MCF 10A (cell line): ENCODE results near the gene NFILZ. TPM values are rescaled to one million over a fixed set of nuclear protein-coding genes. Genes with fewer than 3 reads are reported as not detected.
"Not testable (repeated sequence)": the region's sequence is repeated elsewhere in the genome, so short reads cannot be mapped to it uniquely, and the experiment has no call there.

Source experiments
- BruUV-seq: library from RNA; stranded (reverse); fragments of 400-500 nt; replicated peaks from 2 replicates; lab custom pipeline; 2021; lab: Mats Ljungman, UMichigan
- CTCF ChIA-PET: fragments of 300-600 bp; sonication (Branson Sonifier 250); formaldehyde crosslinking; extraction: SDS; loops from one replicate; lab custom pipeline; 2021; ENCODE audit warnings: antibody characterized with exemption, inconsistent platforms; lab: Yijun Ruan, JAX
- POLR2A ChIA-PET: fragments of 300-600, 350-650 bp; sonication (Branson Sonifier 250); formaldehyde crosslinking; extraction: SDS; loops from one replicate; lab custom pipeline; 2020; ENCODE audit warnings: antibody characterized with exemption, inconsistent platforms; lab: Yijun Ruan, JAX
- DNase-seq: peaks from one replicate; pipeline ENCODE4 v3.0.0-alpha.2; 2018; ENCODE audit not compliant: unreplicated experiment
- H3K27ac Mint-ChIP-seq: one replicate; pipeline ENCODE4 v1.8.0; 2022; ENCODE audit warnings: mild to moderate bottlenecking, low read depth, mixed read lengths; ENCODE audit not compliant: unreplicated experiment
- H3K27me3 Mint-ChIP-seq: one replicate; pipeline ENCODE4 v1.8.0; 2022; ENCODE audit warnings: mixed read lengths; ENCODE audit not compliant: insufficient read depth, unreplicated experiment
- H3K36me3 Mint-ChIP-seq: one replicate; pipeline ENCODE4 v1.8.0; 2022; ENCODE audit warnings: mild to moderate bottlenecking, moderate library complexity, mixed read lengths; ENCODE audit not compliant: insufficient read depth, unreplicated experiment
- H3K4me1 Mint-ChIP-seq: one replicate; pipeline ENCODE4 v1.8.0; 2022; ENCODE audit warnings: mixed read lengths; ENCODE audit not compliant: insufficient read depth, unreplicated experiment
- H3K4me3 Mint-ChIP-seq: one replicate; pipeline ENCODE4 v1.8.0; 2022; ENCODE audit warnings: mild to moderate bottlenecking, moderate library complexity, mixed read lengths; ENCODE audit not compliant: unreplicated experiment
- H3K9me3 Mint-ChIP-seq: one replicate; pipeline ENCODE4 v1.8.0; 2022; ENCODE audit warnings: mixed read lengths; ENCODE audit not compliant: unreplicated experiment
- CTCF ChIP-seq: fragments of 200-600 bp; IDR thresholded peaks from one replicate; pipeline ENCODE4 v1.8.0; 2022; ENCODE audit warnings: antibody characterized with exemption, mild to moderate bottlenecking; ENCODE audit not compliant: unreplicated experiment
- intact Hi-C: fragments of 100-400 bp; cut with micrococcal nuclease; formaldehyde crosslinking; loops from 2 replicates; pipeline ENCODE4 v1.14.1; 2022
- total RNA-seq: library from RNA; stranded (reverse); gene quantifications from 2 replicates; pipeline ENCODE4 v1.2.3, GENCODE V29; 2022

Gene NFILZ
- total RNA-seq, 1 experiment from 2014 or later, result not detected

DNA sequence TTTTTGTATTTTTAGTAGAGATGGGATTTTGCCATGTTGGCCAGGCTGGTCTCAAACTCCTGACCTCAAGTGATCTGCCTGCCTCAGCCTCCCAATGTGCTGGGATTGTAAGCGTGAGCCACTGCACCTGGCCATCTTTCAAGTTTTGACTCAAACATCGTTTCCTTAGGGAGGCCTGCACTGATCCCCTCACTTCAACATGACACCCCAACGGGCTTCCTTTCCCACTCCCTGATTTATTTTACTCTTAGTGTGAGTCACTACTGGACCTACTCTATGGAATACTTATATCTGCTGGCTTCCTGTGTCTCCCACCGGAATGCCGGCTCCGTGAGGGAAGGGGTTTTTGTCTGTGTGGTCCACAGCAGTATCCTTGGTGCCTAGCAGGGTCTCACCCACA is 15.4 kb upstream of the NFILZ start:
- Mint-ChIP-seq H3K27ac (no peak overlapping the region), H3K27me3 (peaks cover 19% of the 10 kb centered on the region), H3K36me3 (peaks cover 4% of the 10 kb centered on the region), H3K9me3 (no peaks in the 10 kb centered on the region), H3K4me1 (peaks cover 4% of the 10 kb centered on the region), H3K4me3 (no peak overlapping the region)
- POLR2A ChIA-PET, result no interaction called here
- CTCF ChIA-PET, result interaction anchor here (0.6 to 1.4 kb wide), 5 partner anchors 10 to 159 kb away, joined by 3 to 4 read pairs (median 3); no protein-coding TSS in a partner anchor
- intact Hi-C loops, result loop anchor here (1.0 kb wide), 1 partner anchor 464 kb away; no protein-coding TSS in a partner anchor
- TF ChIP-seq CTCF, result no peak
- no TSS peak for BruUV-seq
- no peak for DNase-seq

- H3K27ac Mint-ChIP-seq, result no peak overlapping the region
- ChIA-PET CTCF (interaction anchor here (0.6 to 1.9 kb wide), 7 partner anchors 11 to 239 kb away, joined by 3 to 6 read pairs (median 3); no protein-coding TSS in a partner anchor), POLR2A (no interaction called here)
- H3K4me3 Mint-ChIP-seq, result no peak overlapping the region
- no peaks in the 10 kb centered on the region for H3K4me1 Mint-ChIP-seq
- intact Hi-C loops, result loop anchor here (1.0 kb wide), 1 partner anchor 463 kb away; no protein-coding TSS in a partner anchor
- BruUV-seq, result no TSS peak
- peak; percentile 60 for DNase-seq
- peak; percentile 87 for TF ChIP-seq CTCF
- H3K27me3 Mint-ChIP-seq, result peaks cover 29% of the 10 kb centered on the region
- no peaks in the 10 kb centered on the region for H3K9me3 Mint-ChIP-seq
- H3K36me3 Mint-ChIP-seq, result no peaks in the 10 kb centered on the region
Measured at GRCh38 chr19:8615813-8616596, 14.4 kb upstream of the NFILZ start.

GRCh38 chr19:8616861-8617260 is 13.6 kb upstream of the NFILZ start:
- H3K36me3 Mint-ChIP-seq, result no peaks in the 10 kb centered on the region

GRCh38 chr19:8617325-8617724 is 13.1 kb upstream of the NFILZ start:
- H3K27ac Mint-ChIP-seq, BruUV-seq, H3K9me3 Mint-ChIP-seq, H3K36me3 Mint-ChIP-seq, intact Hi-C loops, H3K4me1 Mint-ChIP-seq, DNase-seq, H3K4me3 Mint-ChIP-seq: not testable (repeated sequence)
- CTCF ChIA-PET, result interaction anchor here (0.6 to 1.9 kb wide), 6 partner anchors 19 to 1169 kb away, joined by 3 to 6 read pairs (median 4); no protein-coding TSS in a partner anchor
- H3K27me3 Mint-ChIP-seq, result peaks cover 29% of the 10 kb centered on the region
- POLR2A ChIA-PET, result interaction anchor here (0.6 kb wide), 1 partner anchor 173 kb away, joined by 3 read pairs; no protein-coding TSS in a partner anchor

More at GRCh38 chr19:8616861-8617260, 13.6 kb upstream of the NFILZ start:
- DNase-seq, result no peak
- H3K9me3 Mint-ChIP-seq, result no peaks in the 10 kb centered on the region
- H3K27me3 Mint-ChIP-seq, result peaks cover 29% of the 10 kb centered on the region
- ChIA-PET POLR2A (interaction anchor here (0.6 kb wide), 1 partner anchor 173 kb away, joined by 3 read pairs; no protein-coding TSS in a partner anchor), CTCF (interaction anchor here (0.6 to 1.9 kb wide), 4 partner anchors 23 to 38 kb away, joined by 3 to 6 read pairs (median 6); no protein-coding TSS in a partner anchor)
- intact Hi-C loops, result no loop called here
- no peak for TF ChIP-seq CTCF
- no peak overlapping the region for H3K4me3 Mint-ChIP-seq
- BruUV-seq, result no TSS peak
- H3K4me1 Mint-ChIP-seq, result no peaks in the 10 kb centered on the region
- no peak overlapping the region for H3K27ac Mint-ChIP-seq
